Endodermal cell (in vitro differentiated cells): Measurements from ENCODE around the gene GNB1L. TPM values are rescaled to one million over a fixed set of nuclear protein-coding genes. Genes with fewer than 3 reads are reported as not detected.
"Not testable (repeated sequence)": the region's sequence is repeated elsewhere in the genome, so short reads cannot be mapped to it uniquely, and the experiment has no call there.

Experiments
- DNase-seq: peaks from one replicate; pipeline ENCODE4 v3.0.0-alpha.2; 2017
- H3K27ac ChIP-seq: 2 replicates; pipeline ENCODE4 v1.5.1; 2013; ENCODE audit warnings: mild to moderate bottlenecking, low read depth, low read length, moderate library complexity
- H3K27me3 ChIP-seq: 2 replicates; pipeline ENCODE4 v1.6.1; 2013; ENCODE audit warnings: mild to moderate bottlenecking, low read length, moderate library complexity; ENCODE audit not compliant: insufficient read depth, control insufficient read depth, poor library complexity, severe bottlenecking
- H3K36me3 ChIP-seq: 2 replicates; pipeline ENCODE4 v1.7.0; 2013; ENCODE audit warnings: mild to moderate bottlenecking, low read length, moderate library complexity; ENCODE audit not compliant: control insufficient read depth, insufficient read depth
- H3K4me1 ChIP-seq: one replicate; pipeline ENCODE4 v1.7.0; 2013; ENCODE audit warnings: low read length; ENCODE audit not compliant: control insufficient read depth, insufficient read depth
- H3K4me3 ChIP-seq: 2 replicates; pipeline ENCODE4 v1.5.1; 2013; ENCODE audit warnings: mild to moderate bottlenecking, low read length, moderate library complexity
- H3K9ac ChIP-seq: 2 replicates; pipeline ENCODE4 v1.6.1; 2013; ENCODE audit warnings: mild to moderate bottlenecking, low read length, moderate library complexity; ENCODE audit not compliant: poor library complexity, severe bottlenecking; ENCODE audit errors: extremely low read depth
- H3K9me3 ChIP-seq: 2 replicates; pipeline ENCODE4 v1.6.1; 2013; ENCODE audit warnings: mild to moderate bottlenecking, low read length, moderate library complexity; ENCODE audit not compliant: control insufficient read depth
- H3K27ac Mint-ChIP-seq: 2 replicates; pipeline ENCODE4 v1.8.0; 2020; ENCODE audit warnings: mixed read lengths
- H3K27me3 Mint-ChIP-seq: 2 replicates; pipeline ENCODE4 v1.8.0; 2021; ENCODE audit warnings: mild to moderate bottlenecking, mixed read lengths; ENCODE audit not compliant: insufficient read depth
- H3K36me3 Mint-ChIP-seq: 2 replicates; pipeline ENCODE4 v1.8.0; 2020; ENCODE audit warnings: low read depth, mixed read lengths
- H3K4me1 Mint-ChIP-seq: 2 replicates; pipeline ENCODE4 v1.8.0; 2020; ENCODE audit warnings: mixed read lengths
- H3K4me3 Mint-ChIP-seq: 2 replicates; pipeline ENCODE4 v1.8.0; 2020; ENCODE audit warnings: mild to moderate bottlenecking, moderate library complexity, mixed read lengths
- H3K9me3 Mint-ChIP-seq: 2 replicates; pipeline ENCODE4 v1.8.0; 2020; ENCODE audit warnings: mild to moderate bottlenecking, mixed read lengths
- WGBS, 2 experiments: methylation state at CpG; one replicate each; pipeline versions ENCODE4 v1.1.5 to v1.1.7; 2013; ENCODE audit warnings: missing lambda C conversion rate in 2 of 2, mixed read lengths in 1 of 2; ENCODE audit not compliant: insufficient coverage in 1 of 2, insufficient read length in 1 of 2; 5-methylcytosine and 5-hydroxymethylcytosine counted together
- total RNA-seq, 2 donors: library from RNA; stranded (reverse); fragmentation: NEBNext Ultra II Directional in 1 of 2; extraction: Animal tissue kit (Norgen Biotek cat#: 25700) in 1 of 2; gene quantifications; 2 replicates in 1 of 2; 3 replicates in 1 of 2; pipeline ENCODE4 v1.2.1, GENCODE V29; 2021
- TF ChIP-seq, protein P1 (sequence below): fragments of 200-600 bp; sonication (generic); conservative IDR thresholded peaks from 2 replicates; pipeline ENCODE4 v1.5.0; 2021; ENCODE audit warnings: antibody characterized with exemption, mild to moderate bottlenecking

GNB1L gene
- total RNA-seq, 2 donors from 2014 or later: 9.5 to 12.2 TPM

DNA sequence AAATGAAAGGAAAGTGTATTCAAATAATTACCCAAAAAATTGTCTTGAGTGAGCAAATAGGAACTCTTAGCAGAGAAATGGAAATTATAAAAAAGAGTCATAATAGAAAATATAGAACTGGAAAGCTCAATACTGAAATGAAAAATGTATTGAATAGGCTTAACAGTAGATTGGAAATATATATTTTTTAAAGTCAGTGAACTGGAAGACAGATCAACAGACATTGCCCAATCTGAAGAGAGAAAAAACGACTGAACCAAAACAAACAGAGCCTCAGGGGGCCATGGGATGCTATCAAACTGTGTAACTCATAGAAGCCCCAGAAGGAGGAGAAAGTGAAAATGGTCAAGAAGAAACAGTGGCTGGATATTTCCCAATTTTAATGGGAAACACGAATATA lies 61.5 kb downstream of the GNB1L start:
- Mint-ChIP-seq H3K4me1 (no peaks in the 10 kb centered on the region), H3K27me3 (no peaks in the 10 kb centered on the region), H3K36me3 (no peaks in the 10 kb centered on the region), H3K9me3 (no peaks in the 10 kb centered on the region), H3K4me3 (no peak overlapping the region), H3K27ac (no peak overlapping the region)
- TF ChIP-seq, protein P1, sequence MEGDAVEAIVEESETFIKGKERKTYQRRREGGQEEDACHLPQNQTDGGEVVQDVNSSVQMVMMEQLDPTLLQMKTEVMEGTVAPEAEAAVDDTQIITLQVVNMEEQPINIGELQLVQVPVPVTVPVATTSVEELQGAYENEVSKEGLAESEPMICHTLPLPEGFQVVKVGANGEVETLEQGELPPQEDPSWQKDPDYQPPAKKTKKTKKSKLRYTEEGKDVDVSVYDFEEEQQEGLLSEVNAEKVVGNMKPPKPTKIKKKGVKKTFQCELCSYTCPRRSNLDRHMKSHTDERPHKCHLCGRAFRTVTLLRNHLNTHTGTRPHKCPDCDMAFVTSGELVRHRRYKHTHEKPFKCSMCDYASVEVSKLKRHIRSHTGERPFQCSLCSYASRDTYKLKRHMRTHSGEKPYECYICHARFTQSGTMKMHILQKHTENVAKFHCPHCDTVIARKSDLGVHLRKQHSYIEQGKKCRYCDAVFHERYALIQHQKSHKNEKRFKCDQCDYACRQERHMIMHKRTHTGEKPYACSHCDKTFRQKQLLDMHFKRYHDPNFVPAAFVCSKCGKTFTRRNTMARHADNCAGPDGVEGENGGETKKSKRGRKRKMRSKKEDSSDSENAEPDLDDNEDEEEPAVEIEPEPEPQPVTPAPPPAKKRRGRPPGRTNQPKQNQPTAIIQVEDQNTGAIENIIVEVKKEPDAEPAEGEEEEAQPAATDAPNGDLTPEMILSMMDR: no peak
- no peaks in the 10 kb centered on the region for H3K4me1 ChIP-seq
- H3K36me3 ChIP-seq: no peaks in the 10 kb centered on the region
- H3K27ac ChIP-seq: no peak overlapping the region
- no peaks in the 10 kb centered on the region for H3K9me3 ChIP-seq
- no peak for DNase-seq
- 66 to 92% methylated on average over 2 of the region's 2 CpGs for WGBS, 2 experiments
- H3K4me3 ChIP-seq: no peak overlapping the region
- H3K9ac ChIP-seq: no peak overlapping the region
- H3K27me3 ChIP-seq: no peaks in the 10 kb centered on the region

DNA sequence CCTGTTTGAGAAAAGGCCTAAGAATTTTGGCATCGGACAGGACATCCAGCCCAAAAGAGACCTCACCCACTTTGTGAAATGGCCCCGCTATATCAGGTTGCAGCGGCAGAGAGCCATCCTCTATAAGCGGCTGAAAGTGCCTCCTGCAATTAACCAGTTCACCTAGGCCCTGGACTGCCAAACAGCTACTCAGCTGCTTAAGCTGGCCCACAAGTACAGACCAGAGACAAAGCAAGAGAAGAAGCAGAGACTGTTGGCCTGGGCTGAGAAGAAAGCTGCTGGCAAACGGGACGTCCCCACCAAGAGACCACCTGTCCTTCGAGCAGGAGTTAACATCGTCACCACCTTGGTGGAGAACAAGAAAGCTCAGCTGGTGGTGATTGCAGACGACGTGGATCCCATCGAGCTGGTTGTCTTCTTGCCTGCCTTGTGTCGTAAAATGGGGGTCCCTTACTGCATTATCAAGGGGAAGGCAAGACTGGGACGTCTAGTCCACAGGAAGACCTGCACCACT lies 62.2 kb downstream of the GNB1L start:
- H3K27me3 ChIP-seq, H3K9ac ChIP-seq, H3K36me3 Mint-ChIP-seq, H3K9me3 Mint-ChIP-seq, H3K9me3 ChIP-seq, H3K4me1 ChIP-seq, H3K36me3 ChIP-seq, H3K27ac Mint-ChIP-seq, H3K27ac ChIP-seq, H3K4me3 Mint-ChIP-seq, H3K4me1 Mint-ChIP-seq, DNase-seq, H3K4me3 ChIP-seq, H3K27me3 Mint-ChIP-seq: not testable (repeated sequence)
- WGBS, 2 experiments: 87 to 91% methylated on average over 4 to 13 of the region's 13 CpGs

DNA sequence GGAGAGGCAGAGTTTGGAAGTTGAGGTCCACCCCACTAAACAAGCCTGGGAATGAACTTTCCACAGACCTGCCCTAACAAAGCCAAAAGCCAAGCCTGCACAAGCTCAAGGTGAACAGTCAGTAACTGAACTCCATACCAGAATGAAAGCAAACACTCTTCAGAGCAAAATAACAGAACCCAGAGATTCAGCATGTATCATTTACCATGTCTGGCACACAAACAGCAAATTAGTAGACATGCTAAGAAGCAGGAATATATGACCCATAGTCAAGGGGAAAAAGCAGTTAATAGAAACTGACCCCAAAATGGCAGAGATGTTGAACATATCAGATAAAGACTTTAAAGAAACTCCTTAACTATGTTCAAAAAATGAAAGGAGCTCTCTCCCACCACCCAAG lies 62.8 kb downstream of the GNB1L start:
- H3K4me3 ChIP-seq: no peak overlapping the region
- H3K36me3 Mint-ChIP-seq: no peaks in the 10 kb centered on the region
- no peaks in the 10 kb centered on the region for H3K27me3 Mint-ChIP-seq
- no peaks in the 10 kb centered on the region for H3K36me3 ChIP-seq
- TF ChIP-seq, protein P1: no peak
- no peak overlapping the region for H3K27ac ChIP-seq
- no peaks in the 10 kb centered on the region for H3K4me1 ChIP-seq
- H3K9me3 ChIP-seq: no peaks in the 10 kb centered on the region
- H3K4me3 Mint-ChIP-seq: no peak overlapping the region
- no peak overlapping the region for H3K9ac ChIP-seq
- H3K27ac Mint-ChIP-seq: no peak overlapping the region
- no peaks in the 10 kb centered on the region for H3K27me3 ChIP-seq
- no peaks in the 10 kb centered on the region for H3K4me1 Mint-ChIP-seq
- DNase-seq: no peak
- no peaks in the 10 kb centered on the region for H3K9me3 Mint-ChIP-seq

DNA sequence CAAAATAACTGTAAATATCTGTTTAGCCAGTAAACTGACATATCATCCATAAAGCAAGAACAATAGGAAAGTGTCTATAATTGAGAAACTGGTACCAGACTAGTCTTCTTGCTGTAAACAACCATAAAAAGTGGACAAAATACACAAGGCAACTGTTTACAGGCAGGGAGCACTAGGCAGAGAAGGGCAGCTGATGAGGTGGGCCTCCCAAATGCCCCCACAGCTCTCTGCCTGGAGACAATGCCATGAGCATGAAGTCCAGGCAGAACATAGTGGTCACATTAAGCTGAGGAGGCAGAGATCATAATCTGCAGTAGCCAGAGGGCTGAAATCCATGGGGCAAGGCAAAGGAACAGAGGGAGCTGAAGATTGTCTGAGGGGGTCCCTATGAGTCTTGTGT lies 63.4 kb downstream of the GNB1L start:
- DNase-seq: no peak
- no peaks in the 10 kb centered on the region for H3K36me3 Mint-ChIP-seq
- no peak overlapping the region for H3K9ac ChIP-seq
- H3K27ac Mint-ChIP-seq: no peak overlapping the region
- H3K4me3 ChIP-seq: no peak overlapping the region
- no peaks in the 10 kb centered on the region for H3K36me3 ChIP-seq
- no peaks in the 10 kb centered on the region for H3K9me3 ChIP-seq
- H3K4me3 Mint-ChIP-seq: no peak overlapping the region
- no peaks in the 10 kb centered on the region for H3K4me1 ChIP-seq
- TF ChIP-seq, protein P1: no peak
- H3K27me3 ChIP-seq: no peaks in the 10 kb centered on the region
- no peaks in the 10 kb centered on the region for H3K4me1 Mint-ChIP-seq
- H3K27ac ChIP-seq: no peak overlapping the region
- H3K27me3 Mint-ChIP-seq: no peaks in the 10 kb centered on the region
- no peaks in the 10 kb centered on the region for H3K9me3 Mint-ChIP-seq
